ENCODE results near the gene DPEP1.
"Not testable (repeated sequence)": the region's sequence is repeated elsewhere in the genome, so short reads cannot be mapped to it uniquely, and the experiment has no call there.

Gene DPEP1

GRCh38 chr16:89613231-89613953 lies at the start of gene DPEP1:
Gene DPEP1 (plus strand): TSS chr16:89613642. CDS start chr16:89630411, 16,769 bp downstream.
- in situ Hi-C loops (cut with HindIII; ENCODE audit: low sequenced_read_pairs), result no loop called here

GRCh38 chr16:89564476-89565255 lies 48.8 kb upstream of the DPEP1 start:
- in situ Hi-C loops (cut with HindIII; ENCODE audit: low sequenced_read_pairs), result loop anchor here (5.0 kb wide), 1 partner anchor 148 kb away; no protein-coding TSS in a partner anchor

GRCh38 chr16:89565256-89565505 lies 48.3 kb upstream of the DPEP1 start:
- in situ Hi-C loops (cut with HindIII; ENCODE audit: low sequenced_read_pairs), result no loop called here

GRCh38 chr16:89565506-89566372 lies 47.7 kb upstream of the DPEP1 start:
- in situ Hi-C loops (cut with HindIII; ENCODE audit: low sequenced_read_pairs), result no loop called here

GRCh38 chr16:89567656-89568594 lies 45.5 kb upstream of the DPEP1 start:
- in situ Hi-C loops (cut with HindIII; ENCODE audit: low sequenced_read_pairs), result no loop called here

GRCh38 chr16:89569506-89570341 lies 43.7 kb upstream of the DPEP1 start:
- in situ Hi-C loops (cut with HindIII; ENCODE audit: low sequenced_read_pairs), result no loop called here

GRCh38 chr16:89570342-89570923 lies 43.0 kb upstream of the DPEP1 start:
- in situ Hi-C loops (cut with HindIII; ENCODE audit: low sequenced_read_pairs), result no loop called here

- in situ Hi-C loops (cut with HindIII; ENCODE audit: low sequenced_read_pairs), result not testable (repeated sequence)
Observed at GRCh38 chr16:89570983-89571598, 42.4 kb upstream of the DPEP1 start.

- in situ Hi-C loops (cut with HindIII; ENCODE audit: low sequenced_read_pairs), result no loop called here
Observed at GRCh38 chr16:89571636-89572035, 41.8 kb upstream of the DPEP1 start.

- in situ Hi-C loops (cut with HindIII; ENCODE audit: low sequenced_read_pairs), result no loop called here
Observed at GRCh38 chr16:89572073-89572484, 41.4 kb upstream of the DPEP1 start.

GRCh38 chr16:89572485-89573205 lies 40.8 kb upstream of the DPEP1 start:
- in situ Hi-C loops (cut with HindIII; ENCODE audit: low sequenced_read_pairs), result no loop called here

- in situ Hi-C loops (cut with HindIII; ENCODE audit: low sequenced_read_pairs), result no loop called here
Observed at GRCh38 chr16:89573826-89574680, 39.4 kb upstream of the DPEP1 start.

- in situ Hi-C loops (cut with HindIII; ENCODE audit: low sequenced_read_pairs), result no loop called here
Observed at GRCh38 chr16:89574681-89575246, 38.7 kb upstream of the DPEP1 start.

GRCh38 chr16:89575247-89576152 lies 37.9 kb upstream of the DPEP1 start, which contains the start of gene CPNE7:
Gene CPNE7 (plus strand): TSS chr16:89575758. CDS start chr16:89575898, 140 bp downstream.
- in situ Hi-C loops (cut with HindIII; ENCODE audit: low sequenced_read_pairs), result no loop called here

GRCh38 chr16:89576153-89577054 lies 37.0 kb upstream of the DPEP1 start:
- in situ Hi-C loops (cut with HindIII; ENCODE audit: low sequenced_read_pairs), result no loop called here

Measured in endothelial cell of hepatic sinusoid (primary cell).